Endometrial microvascular endothelial cells (primary cell): ENCODE measurements around the gene YBX2. TPM values are rescaled to one million over a fixed set of nuclear protein-coding genes. Genes with fewer than 3 reads are reported as not detected.
"Not testable (repeated sequence)": the region's sequence is repeated elsewhere in the genome, so short reads cannot be mapped to it uniquely, and the experiment has no call there.

ENCODE experiments used
- in situ Hi-C: cut with HindIII; loops from 2 replicates; pipeline ENCODE4 v1.10.0; 2017; ENCODE audit warnings: low sequenced_read_pairs, low pct_unique_long_range_greater_than_20kb; ENCODE audit errors: inconsistent ontology term
- total RNA-seq: library from RNA; depleted of rRNA; stranded (reverse); fragments of >200 nt; gene quantifications from one replicate; pipeline ENCODE4 v1.2.3, GENCODE V29; 2015; ENCODE audit errors: inconsistent ontology term

YBX2 gene
- total RNA-seq, 1 donor from 2014 or later, result not detected

- in situ Hi-C loops, result no loop called here
These were observed 42.0 kb downstream of the YBX2 start, which contains the start of gene ELP5 for GRCh38 chr17:7252176-7253043. Gene ELP5, plus strand, starts transcription at chr17:7252215. Its CDS starts 336 bp downstream, at chr17:7252551.

GRCh38 chr17:7251661-7252175 lies 42.7 kb downstream of the YBX2 start, which contains the start of gene CTDNEP1:
Gene CTDNEP1, minus strand, starts transcription at chr17:7251734. Its CDS starts 438 bp downstream, at chr17:7251296.
- in situ Hi-C loops, result no loop called here

GRCh38 chr17:7250695-7251627 lies 43.5 kb downstream of the YBX2 start:
- in situ Hi-C loops, result no loop called here

- in situ Hi-C loops, result no loop called here
These were observed 44.6 kb downstream of the YBX2 start for GRCh38 chr17:7249830-7250229.

- in situ Hi-C loops, result no loop called here
These were observed 45.2 kb downstream of the YBX2 start for GRCh38 chr17:7249214-7249613.

GRCh38 chr17:7248796-7249195 lies 45.6 kb downstream of the YBX2 start:
- in situ Hi-C loops, result no loop called here

- in situ Hi-C loops, result no loop called here
These were observed 47.7 kb downstream of the YBX2 start for GRCh38 chr17:7246779-7247178.

GRCh38 chr17:7243838-7244237 lies 50.6 kb downstream of the YBX2 start:
- in situ Hi-C loops, result not testable (repeated sequence)

- in situ Hi-C loops, result no loop called here
These were observed 51.0 kb downstream of the YBX2 start for GRCh38 chr17:7243453-7243729.

GRCh38 chr17:7242717-7243452 lies 51.6 kb downstream of the YBX2 start:
- in situ Hi-C loops, result no loop called here

GRCh38 chr17:7241783-7242716 lies 52.4 kb downstream of the YBX2 start, which contains the start of gene GABARAP:
Gene GABARAP, minus strand, starts transcription at chr17:7242449. Its CDS starts 119 bp downstream, at chr17:7242330.
- in situ Hi-C loops, result no loop called here

GRCh38 chr17:7241090-7241733 lies 53.2 kb downstream of the YBX2 start:
- in situ Hi-C loops, result no loop called here

- in situ Hi-C loops, result no loop called here
These were observed 54.1 kb downstream of the YBX2 start for GRCh38 chr17:7240375-7240774.

GRCh38 chr17:7239091-7240027 lies 55.1 kb downstream of the YBX2 start, which contains the start of gene PHF23:
Gene PHF23, minus strand, starts transcription at chr17:7239457. Its CDS starts 178 bp downstream, at chr17:7239279.
- in situ Hi-C loops, result no loop called here

GRCh38 chr17:7238420-7239090 lies 55.9 kb downstream of the YBX2 start:
- in situ Hi-C loops, result no loop called here
